Thoracic aorta (tissue), 2 donors: ENCODE data around the gene ITPR2. TPM values are rescaled to one million over a fixed set of nuclear protein-coding genes. Genes with fewer than 3 reads are reported as not detected.

ENCODE experiments used
- ATAC-seq: fragments of 150-250 bp; one replicate; pipeline ENCODE4 v1.8.0; 2017; ENCODE audit warnings: low read depth; ENCODE audit not compliant: insufficient number of reproducible peaks, low FRiP score
- DNase-seq: peaks from one replicate; pipeline ENCODE4 v3.0.0-alpha.2; 2020; ENCODE audit warnings: low spot score
- H3K27ac ChIP-seq, 2 donors: fragments of 200-600 bp; sonication (generic); 1 replicate in 1 of 2; 2 replicates in 1 of 2; pipeline ENCODE4 v1.5.1; 2016; ENCODE audit warnings: mild to moderate bottlenecking in 2 of 2, moderate library complexity in 2 of 2
- H3K27me3 ChIP-seq: fragments of 200-600 bp; sonication (generic); replicated peaks from 2 replicates; pipeline ENCODE4 v1.6.0; 2016; ENCODE audit warnings: mild to moderate bottlenecking; ENCODE audit not compliant: insufficient read depth
- H3K36me3 ChIP-seq: fragments of 200-600 bp; sonication (generic); one replicate; pipeline ENCODE4 v1.5.1; 2016
- H3K4me1 ChIP-seq, 2 donors: fragments of 200-600 bp; sonication (generic); 1 replicate in 1 of 2; 2 replicates in 1 of 2; pipeline versions ENCODE4 v1.5.1 to v1.6.0; 2016; ENCODE audit warnings: low read depth in 2 of 2, mild to moderate bottlenecking in 1 of 2; ENCODE audit not compliant: control insufficient read depth in 1 of 2
- H3K4me3 ChIP-seq: fragments of 200-600 bp; sonication (generic); 2 replicates; pipeline ENCODE4 v1.5.1; 2016; ENCODE audit warnings: mild to moderate bottlenecking
- H3K9me3 ChIP-seq: fragments of 200-600 bp; sonication (generic); 2 replicates; pipeline ENCODE4 v1.5.1; 2016
- CTCF ChIP-seq: fragments of 200-600 bp; sonication (generic); IDR thresholded peaks from one replicate; pipeline ENCODE4 v1.5.1; 2019; ENCODE audit warnings: antibody characterized with exemption
- total RNA-seq, 2 donors: library from RNA; depleted of rRNA; stranded (reverse); fragments of >200 nt; gene quantifications; one replicate each; pipeline versions ENCODE4 v1.1.0 to v1.2.3, GENCODE V29; 2016

ITPR2 gene
- total RNA-seq, 2 donors from 2014 or later: 28.3 to 86.3 TPM

GRCh38 chr12:26740991-26741390 is 92.0 kb downstream of the ITPR2 start:
- ATAC-seq (no peak), DNase-seq (no peak)
- Histone ChIP-seq H3K4me1 (peaks cover 0 to 4% of the 10 kb centered on the region in 2 donors), H3K4me3 (no peak overlapping the region), H3K9me3 (no peaks in the 10 kb centered on the region), H3K36me3 (no peaks in the 10 kb centered on the region), H3K27me3 (no peaks in the 10 kb centered on the region), H3K27ac (no peak overlapping the region)
- no peak for TF ChIP-seq CTCF

- Histone ChIP-seq H3K27ac (no peak overlapping the region), H3K27me3 (no peaks in the 10 kb centered on the region), H3K36me3 (no peaks in the 10 kb centered on the region), H3K9me3 (no peaks in the 10 kb centered on the region), H3K4me1 (peaks cover 0 to 4% of the 10 kb centered on the region in 2 donors), H3K4me3 (no peak overlapping the region)
- DNase-seq: no peak
- no peak for ATAC-seq
- TF ChIP-seq CTCF: no peak
Measured at GRCh38 chr12:26740348-26740747, 92.6 kb downstream of the ITPR2 start.

- TF ChIP-seq CTCF: no peak
- H3K27ac ChIP-seq: no peak overlapping the region
- no peaks in the 10 kb centered on the region for H3K36me3 ChIP-seq
- H3K4me3 ChIP-seq: no peak overlapping the region
- no peaks in the 10 kb centered on the region for H3K9me3 ChIP-seq
- H3K27me3 ChIP-seq: no peaks in the 10 kb centered on the region
- ATAC-seq: no peak
- H3K4me1 ChIP-seq: peaks cover 3 to 7% of the 10 kb centered on the region in 2 donors
- DNase-seq: no peak
Measured at GRCh38 chr12:26737487-26738030, 95.4 kb downstream of the ITPR2 start.

GRCh38 chr12:26736563-26737486 is 96.2 kb downstream of the ITPR2 start:
- Histone ChIP-seq H3K27me3 (no peaks in the 10 kb centered on the region), H3K4me3 (no peak overlapping the region), H3K36me3 (no peaks in the 10 kb centered on the region), H3K27ac (no peak overlapping the region), H3K9me3 (no peaks in the 10 kb centered on the region), H3K4me1 (peaks cover 3 to 7% of the 10 kb centered on the region in 2 donors)
- DNase-seq: no peak
- TF ChIP-seq CTCF: no peak
- ATAC-seq: no peak

GRCh38 chr12:26735249-26735639 is 97.8 kb downstream of the ITPR2 start:
- no peaks in the 10 kb centered on the region for H3K9me3 ChIP-seq
- DNase-seq (no peak), ATAC-seq (no peak)
- H3K27me3 ChIP-seq: no peaks in the 10 kb centered on the region
- H3K4me1 ChIP-seq: peaks cover 7 to 11% of the 10 kb centered on the region in 2 donors
- no peak overlapping the region for H3K4me3 ChIP-seq
- no peak overlapping the region for H3K27ac ChIP-seq
- no peaks in the 10 kb centered on the region for H3K36me3 ChIP-seq
- no peak for TF ChIP-seq CTCF
